Uterus (tissue), 4 donors: Measurements from ENCODE around the gene KCTD6. TPM values are rescaled to one million over a fixed set of nuclear protein-coding genes. Genes with fewer than 3 reads are reported as not detected.

Source experiments
- DNase-seq, 2 donors: peaks; one replicate each; pipeline ENCODE4 v3.0.0-alpha.2; 2019 to 2020
- H3K27ac ChIP-seq, 2 donors: fragments of 200-600 bp; sonication (generic); 1 replicate in 1 of 2; 2 replicates in 1 of 2; pipeline ENCODE4 v1.5.1; 2016 to 2018
- H3K27me3 ChIP-seq, 2 donors: fragments of 200-600 bp; sonication (generic); one replicate each; pipeline ENCODE4 v1.5.1; 2018 to 2019; ENCODE audit warnings: control low read depth in 1 of 2
- H3K36me3 ChIP-seq, 2 donors: fragments of 200-600 bp; sonication (generic); one replicate each; pipeline ENCODE4 v1.5.1; 2019; ENCODE audit warnings: control low read depth in 1 of 2
- H3K4me1 ChIP-seq, 2 donors: fragments of 200-600 bp; sonication (generic); one replicate each; pipeline ENCODE4 v1.5.1; 2018 to 2019; ENCODE audit warnings: control low read depth in 1 of 2
- H3K4me3 ChIP-seq, 2 donors: fragments of 200-600 bp; sonication (generic); 1 replicate in 1 of 2; 2 replicates in 1 of 2; pipeline ENCODE4 v1.5.1; 2018 to 2019; ENCODE audit warnings: mild to moderate bottlenecking in 1 of 2
- H3K9me3 ChIP-seq, 2 donors: fragments of 200-600 bp; sonication (generic); one replicate each; pipeline ENCODE4 v1.5.1; 2019; ENCODE audit warnings: control low read depth in 1 of 2
- POLR2A ChIP-seq, 2 donors: fragments of 450-650 bp; IDR thresholded peaks; one replicate each; pipeline ENCODE4 v1.6.1; 2016; ENCODE audit warnings: antibody characterized with exemption in 2 of 2, mild to moderate bottlenecking in 1 of 2, moderate library complexity in 1 of 2
- intact Hi-C: fragments of 100-400 bp; cut with DNase I; formaldehyde crosslinking; loops from one replicate; pipeline ENCODE4 v1.15.1; 2023; ENCODE audit warnings: low total_unique reads
- total RNA-seq, 4 donors: library from RNA; depleted of rRNA in 3 of 4; stranded (reverse); fragments of >200 nt in 3 of 4; gene quantifications; one replicate each; pipeline versions ENCODE4 v1.1.0 to v1.2.4, GENCODE V29; 2014 to 2023
- TF ChIP-seq, protein P1 (sequence below), 4 experiments: fragments of 200-600 bp in 2 of 4; fragments of 450-650 bp in 2 of 4; sonication (generic) in 2 of 4; IDR thresholded peaks; one replicate each; pipeline ENCODE4 v1.5.1; 2016 to 2019; ENCODE audit warnings: antibody characterized with exemption in 4 of 4, mild to moderate bottlenecking in 2 of 4, moderate library complexity in 1 of 4
- donor health status: DM: yes; HTN: yes; CAD: no.

The KCTD6 gene
- total RNA-seq, 4 donors from 2014 or later = 21.0 to 27.4 (median 24.3) TPM

DNA sequence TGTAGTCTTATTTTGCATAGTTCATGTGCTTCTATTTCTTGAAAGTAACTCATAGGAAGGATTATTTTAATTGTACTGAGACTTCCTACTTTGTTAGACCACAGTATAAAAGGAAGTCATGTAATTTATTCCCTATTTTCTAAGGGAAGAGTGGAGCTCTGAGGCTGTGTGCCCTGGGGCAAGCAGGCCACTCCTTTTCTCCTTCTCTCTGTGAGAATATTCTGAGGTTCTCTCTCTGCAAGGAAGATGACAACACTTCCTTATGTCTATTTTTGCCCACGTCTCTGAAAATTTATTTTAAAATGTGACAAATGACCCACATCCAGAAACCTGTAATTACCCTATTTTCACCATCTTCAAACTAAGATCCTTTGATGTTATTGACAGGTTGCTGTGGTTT is 11.0 kb downstream of the KCTD6 start:
- Histone ChIP-seq H3K27me3 (no peaks in the 10 kb centered on the region), H3K4me3 (no peak overlapping the region), H3K36me3 (no peaks in the 10 kb centered on the region), H3K4me1 (no peaks in the 10 kb centered on the region), H3K9me3 (no peaks in the 10 kb centered on the region), H3K27ac (no peak overlapping the region)
- intact Hi-C loops = no loop called here
- TF ChIP-seq, protein P1, sequence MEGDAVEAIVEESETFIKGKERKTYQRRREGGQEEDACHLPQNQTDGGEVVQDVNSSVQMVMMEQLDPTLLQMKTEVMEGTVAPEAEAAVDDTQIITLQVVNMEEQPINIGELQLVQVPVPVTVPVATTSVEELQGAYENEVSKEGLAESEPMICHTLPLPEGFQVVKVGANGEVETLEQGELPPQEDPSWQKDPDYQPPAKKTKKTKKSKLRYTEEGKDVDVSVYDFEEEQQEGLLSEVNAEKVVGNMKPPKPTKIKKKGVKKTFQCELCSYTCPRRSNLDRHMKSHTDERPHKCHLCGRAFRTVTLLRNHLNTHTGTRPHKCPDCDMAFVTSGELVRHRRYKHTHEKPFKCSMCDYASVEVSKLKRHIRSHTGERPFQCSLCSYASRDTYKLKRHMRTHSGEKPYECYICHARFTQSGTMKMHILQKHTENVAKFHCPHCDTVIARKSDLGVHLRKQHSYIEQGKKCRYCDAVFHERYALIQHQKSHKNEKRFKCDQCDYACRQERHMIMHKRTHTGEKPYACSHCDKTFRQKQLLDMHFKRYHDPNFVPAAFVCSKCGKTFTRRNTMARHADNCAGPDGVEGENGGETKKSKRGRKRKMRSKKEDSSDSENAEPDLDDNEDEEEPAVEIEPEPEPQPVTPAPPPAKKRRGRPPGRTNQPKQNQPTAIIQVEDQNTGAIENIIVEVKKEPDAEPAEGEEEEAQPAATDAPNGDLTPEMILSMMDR (IDR thresholded peaks at IDR 0.05) = no peak
- no peak for TF ChIP-seq POLR2A (IDR thresholded peaks at IDR 0.05)
- no peak for DNase-seq

DNA sequence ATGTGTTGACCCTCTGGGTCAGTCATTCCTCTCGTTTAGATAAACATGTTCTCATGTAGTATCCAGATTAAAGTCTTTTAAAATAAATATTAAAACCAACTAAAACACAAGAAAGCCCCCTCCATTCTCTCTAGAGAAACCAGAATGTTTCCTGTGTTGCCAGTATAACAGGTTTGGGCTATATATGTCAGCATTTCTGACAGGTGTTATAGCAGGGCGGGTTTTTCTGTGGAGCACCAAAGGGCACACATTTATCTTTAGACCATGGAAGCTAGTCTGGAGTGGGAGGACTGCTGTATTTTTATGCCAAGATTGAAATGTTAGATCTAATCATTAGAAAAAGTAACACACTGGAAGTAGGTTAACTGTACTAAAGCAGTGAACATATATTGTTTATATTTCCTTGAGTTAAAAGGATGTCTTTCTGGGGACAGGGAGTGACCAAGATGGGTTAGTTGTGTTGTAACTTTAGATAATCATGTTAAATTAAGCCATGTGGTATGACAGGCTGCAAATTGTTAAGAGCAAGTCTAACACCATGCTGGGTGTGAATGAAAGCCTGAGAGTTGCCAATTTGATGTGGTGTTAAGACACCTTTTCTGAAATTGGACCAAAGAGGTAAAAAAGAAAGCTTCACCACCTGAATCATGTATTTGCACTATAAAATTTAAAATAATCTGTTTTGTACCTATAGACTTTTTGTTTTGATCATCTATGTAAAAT is 15.6 kb downstream of the KCTD6 start:
- Histone ChIP-seq H3K36me3 (no peaks in the 10 kb centered on the region), H3K4me3 (no peak overlapping the region)

DNA sequence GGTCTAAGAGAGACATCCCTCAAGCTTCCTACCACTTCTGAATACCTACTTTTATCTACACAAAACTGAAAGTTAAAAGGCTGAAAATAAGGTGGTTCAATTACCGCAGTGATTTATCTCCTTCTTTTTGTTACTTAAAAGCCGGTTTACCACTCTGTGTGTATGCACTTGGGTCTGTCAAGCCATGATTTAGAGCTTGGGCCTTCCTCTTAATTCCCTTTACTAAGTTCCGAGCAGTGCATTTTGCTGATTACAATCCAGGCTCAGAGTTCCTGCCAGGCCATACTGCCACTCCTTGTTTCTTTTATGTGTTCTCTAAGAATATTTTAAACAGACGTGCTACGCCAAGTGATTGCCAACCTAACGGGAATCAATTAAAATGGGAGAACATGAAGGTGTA is 16.5 kb downstream of the KCTD6 start:
- H3K9me3 ChIP-seq = no peaks in the 10 kb centered on the region

More for the DNA sequence above, 15.6 kb downstream of the KCTD6 start:
- H3K27ac ChIP-seq = no peak overlapping the region
- no peaks in the 10 kb centered on the region for H3K27me3 ChIP-seq
- no peaks in the 10 kb centered on the region for H3K9me3 ChIP-seq
- H3K4me1 ChIP-seq = no peaks in the 10 kb centered on the region
- intact Hi-C loops = no loop called here
- DNase-seq = no peak
- no peak for TF ChIP-seq POLR2A (IDR thresholded peaks at IDR 0.05)
- TF ChIP-seq, protein P1 (IDR thresholded peaks at IDR 0.05) = no peak

DNA sequence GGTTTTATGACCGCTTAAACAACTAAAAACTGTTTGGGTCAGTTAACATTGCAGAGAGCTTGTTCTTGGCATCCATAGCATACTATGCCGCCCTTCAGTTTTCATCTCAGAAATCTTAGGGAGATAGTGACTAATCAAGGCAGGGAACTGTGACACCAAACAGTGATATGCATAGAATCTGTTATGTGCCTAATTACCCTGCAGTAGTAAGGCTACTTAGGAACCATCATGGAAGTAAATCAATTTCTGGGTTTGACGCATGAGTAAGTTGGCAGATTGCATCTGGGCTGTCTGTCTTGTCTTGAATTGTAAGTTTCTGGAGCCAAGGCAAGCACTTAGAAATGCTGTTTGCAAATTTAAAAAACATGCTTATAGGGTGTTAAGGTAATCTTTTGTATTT is 22.5 kb downstream of the KCTD6 start:
- no peaks in the 10 kb centered on the region for H3K36me3 ChIP-seq

More for the DNA sequence above, 16.5 kb downstream of the KCTD6 start:
- no peak for DNase-seq
- intact Hi-C loops = no loop called here
- H3K36me3 ChIP-seq = no peaks in the 10 kb centered on the region
- no peak overlapping the region for H3K4me3 ChIP-seq
- no peak overlapping the region for H3K27ac ChIP-seq
- H3K4me1 ChIP-seq = no peaks in the 10 kb centered on the region
- no peaks in the 10 kb centered on the region for H3K27me3 ChIP-seq
- no peak for TF ChIP-seq POLR2A (IDR thresholded peaks at IDR 0.05)

DNA sequence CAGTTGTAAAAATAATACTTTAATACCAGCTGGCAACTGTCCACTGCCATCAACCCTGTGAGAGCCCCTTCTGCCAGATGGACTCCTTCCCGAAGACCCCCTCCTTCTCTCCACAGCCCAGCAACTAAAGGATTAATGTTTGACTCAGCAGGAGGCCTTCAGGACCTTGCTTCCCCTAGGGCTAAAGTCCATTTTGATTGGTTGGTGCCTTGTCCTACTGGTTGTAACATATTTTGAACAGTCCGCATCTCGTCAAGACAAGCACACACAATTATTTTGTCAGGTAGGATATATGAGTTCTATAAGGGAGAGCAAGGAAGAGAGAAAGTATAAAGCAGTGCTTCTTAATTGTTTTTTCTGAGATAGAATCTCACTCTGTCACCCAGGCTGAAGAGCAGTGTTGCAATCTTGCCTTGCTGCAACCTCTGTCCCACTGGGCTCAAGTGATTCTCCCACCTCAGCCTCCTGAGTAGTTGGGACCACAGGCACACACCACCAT is 26.4 kb downstream of the KCTD6 start:
- intact Hi-C loops = no loop called here
- DNase-seq = no peak
- TF ChIP-seq, protein P1 (IDR thresholded peaks at IDR 0.05) = no peak
- no peak for TF ChIP-seq POLR2A (IDR thresholded peaks at IDR 0.05)
- Histone ChIP-seq H3K4me3 (no peak overlapping the region), H3K36me3 (no peaks in the 10 kb centered on the region), H3K4me1 (no peaks in the 10 kb centered on the region), H3K27ac (no peak overlapping the region), H3K27me3 (no peaks in the 10 kb centered on the region), H3K9me3 (no peaks in the 10 kb centered on the region)

More for the DNA sequence above, 22.5 kb downstream of the KCTD6 start:
- Histone ChIP-seq H3K9me3 (no peaks in the 10 kb centered on the region), H3K4me1 (no peaks in the 10 kb centered on the region), H3K27ac (no peak overlapping the region), H3K4me3 (no peak overlapping the region), H3K27me3 (no peaks in the 10 kb centered on the region)
- no peak for DNase-seq
- TF ChIP-seq, protein P1 (IDR thresholded peaks at IDR 0.05) = no peak
- no peak for TF ChIP-seq POLR2A (IDR thresholded peaks at IDR 0.05)
- intact Hi-C loops = no loop called here
